HG02870 (cell line): ENCODE results near the gene RELCH.
"Not testable (repeated sequence)": the region's sequence is repeated elsewhere in the genome, so short reads cannot be mapped to it uniquely, and the experiment has no call there.

Experiments used
- ATAC-seq: cut with Tn5 transposase; IDR thresholded peaks from one replicate; pipeline ENCODE4 v1.9.1; 2021; ENCODE audit warnings: mild to moderate bottlenecking, moderate library complexity; ENCODE audit not compliant: unreplicated experiment

RELCH gene

DNA sequence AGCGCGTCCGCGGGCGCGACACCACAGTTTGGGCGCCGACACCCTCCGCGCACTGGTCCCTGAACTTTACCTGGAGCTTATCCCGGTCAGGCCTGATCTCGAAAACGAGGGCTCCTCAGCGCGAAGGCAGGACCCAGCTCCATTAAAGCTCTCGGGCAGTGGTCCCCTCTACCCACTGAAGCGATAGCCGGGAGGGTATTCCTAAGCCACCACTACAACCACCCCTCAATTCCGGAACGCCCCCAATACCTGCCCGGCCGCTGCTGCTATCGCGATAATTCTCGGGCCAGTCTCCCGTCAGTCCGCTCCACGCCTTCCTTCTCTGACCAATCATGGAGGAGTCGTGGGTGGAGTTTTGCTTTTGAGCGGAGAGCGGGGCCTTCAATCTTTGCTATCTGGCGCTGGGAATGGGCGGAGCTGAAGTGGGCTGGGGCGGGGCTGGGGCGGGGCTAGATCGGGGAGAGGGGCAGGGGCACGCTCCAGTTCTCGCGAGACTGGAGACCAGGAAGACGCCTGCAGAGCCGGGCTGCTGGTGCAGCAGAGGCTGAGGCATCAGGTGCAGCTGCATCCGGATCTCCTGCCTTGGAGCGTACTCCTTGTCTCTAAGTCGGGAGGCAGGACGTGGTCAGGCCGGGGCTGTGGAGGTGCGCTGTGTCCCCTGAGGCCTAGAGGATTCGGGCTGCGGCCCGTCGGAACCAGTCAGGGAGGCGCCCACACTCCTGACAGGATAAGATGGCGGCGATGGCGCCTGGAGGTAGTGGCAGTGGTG lies at the start of gene RELCH, which contains the start of gene PIGN:
Gene RELCH (plus strand): TSS at position 482 of the 769 bp plus-strand sequence. CDS start 251 bp downstream, at position 733.
Gene PIGN (minus strand): TSS at position 283 of the 769 bp plus-strand sequence. CDS start 25,703 bp downstream, outside the sequence.
- peak; percentile 93 for ATAC-seq

GRCh38 chr18:62138461-62139235 lies 48.4 kb upstream of the RELCH start:
- no peak for ATAC-seq

DNA sequence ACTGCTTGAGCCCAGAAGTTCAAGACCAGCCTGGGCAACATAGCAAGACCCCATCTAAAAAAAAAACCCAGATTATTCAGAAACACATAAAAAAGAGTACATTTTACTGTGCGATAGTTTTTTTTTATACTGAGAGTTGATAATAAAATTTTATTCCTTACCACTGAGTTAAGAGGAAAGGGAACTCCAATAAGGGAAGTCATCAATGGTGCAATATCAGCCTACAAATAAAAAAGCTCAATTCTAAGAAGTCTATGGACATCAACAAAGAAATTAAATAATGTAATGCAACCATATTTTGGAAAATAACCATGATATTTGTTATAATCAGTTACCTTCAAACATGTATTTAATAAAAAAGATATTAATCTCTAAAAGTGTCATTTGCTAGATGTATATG lies 46.8 kb upstream of the RELCH start:
- no peak for ATAC-seq

- no peak for ATAC-seq
Measured at GRCh38 chr18:62144338-62144737, 42.7 kb upstream of the RELCH start.

DNA sequence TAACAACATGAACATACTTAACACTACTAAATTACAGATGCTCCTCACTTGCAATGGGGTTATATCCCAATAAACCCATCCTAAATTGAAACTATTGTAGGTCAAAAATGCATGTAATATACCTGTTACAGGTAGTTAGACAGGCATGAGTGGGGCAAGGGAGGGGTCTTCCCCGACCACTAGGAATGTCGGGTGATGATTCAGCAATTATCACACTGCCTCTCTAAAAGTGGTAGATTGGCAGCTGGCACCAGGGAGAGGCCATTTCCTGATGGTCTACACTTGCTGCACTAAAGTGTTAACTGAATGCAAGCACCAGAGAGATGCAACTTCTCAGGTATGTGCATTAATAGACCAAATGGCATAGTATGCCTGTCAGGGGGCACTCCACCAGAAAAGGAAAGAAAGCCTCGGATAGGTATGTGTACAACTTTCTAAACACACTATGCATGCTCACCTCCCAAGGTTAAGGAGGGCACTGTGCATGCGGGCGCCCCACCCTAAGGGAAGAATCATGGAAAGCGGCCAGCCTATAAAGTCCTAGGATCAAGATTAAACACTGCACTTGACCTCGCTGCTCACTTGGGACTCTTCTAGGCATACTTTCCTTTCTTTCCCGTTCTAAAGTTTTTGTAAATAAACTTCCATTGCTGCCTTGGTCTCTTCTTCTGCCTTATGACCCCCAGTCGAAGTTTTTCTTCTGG lies 35.8 kb upstream of the RELCH start:
- no peak for ATAC-seq

DNA sequence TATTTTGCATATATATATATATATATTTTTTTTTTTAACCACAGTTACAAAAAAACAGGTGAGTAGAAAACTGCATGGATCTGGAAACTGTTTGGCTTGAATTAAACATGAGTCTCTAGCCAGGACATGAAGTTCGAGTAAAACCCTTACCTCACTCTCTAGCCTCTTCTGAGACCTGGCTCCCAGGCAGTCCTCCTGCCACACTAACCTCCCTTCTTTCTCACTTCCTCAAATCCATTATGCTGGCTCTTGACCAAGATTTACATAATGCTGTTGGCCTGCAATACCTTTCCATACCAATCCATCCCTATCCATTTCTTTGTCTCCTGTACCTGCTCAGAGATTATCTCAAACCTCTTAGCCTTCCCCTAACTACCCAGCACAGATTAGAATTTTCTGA lies 34.2 kb upstream of the RELCH start:
- ATAC-seq: no peak

GRCh38 chr18:62157843-62158242 lies 29.2 kb upstream of the RELCH start:
- ATAC-seq: no peak

GRCh38 chr18:62164310-62164709 lies 22.7 kb upstream of the RELCH start:
- no peak for ATAC-seq

DNA sequence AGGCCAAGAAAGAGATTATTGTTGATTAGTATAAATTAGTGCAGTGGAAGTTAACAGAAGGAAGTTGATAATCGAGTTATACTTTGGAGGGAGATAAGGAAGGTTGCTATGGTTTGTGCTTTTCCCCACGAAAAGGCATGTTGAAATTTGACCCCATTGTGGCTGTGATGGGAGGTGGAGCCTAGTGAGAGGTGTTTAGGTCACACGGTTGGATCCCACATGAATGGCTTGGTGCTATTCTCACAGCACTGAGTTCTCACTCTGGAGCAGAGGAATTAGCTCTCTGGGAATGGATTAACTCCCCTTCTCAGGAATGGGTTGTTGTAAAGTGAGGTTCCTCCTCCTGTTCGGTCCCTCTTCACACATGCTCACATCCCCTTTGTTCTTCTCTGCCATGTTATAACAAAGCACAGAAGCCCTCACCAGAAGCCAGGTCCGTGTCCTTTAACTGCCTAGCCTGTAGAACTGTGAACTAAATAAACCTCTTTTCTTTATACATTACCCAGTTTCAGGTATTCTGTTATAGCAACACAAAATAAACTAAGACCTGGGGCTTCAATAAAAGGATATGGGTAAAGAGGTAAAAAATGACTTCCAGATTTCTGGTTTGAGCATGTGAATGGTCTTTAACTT lies 22.1 kb upstream of the RELCH start:
- ATAC-seq: no peak

DNA sequence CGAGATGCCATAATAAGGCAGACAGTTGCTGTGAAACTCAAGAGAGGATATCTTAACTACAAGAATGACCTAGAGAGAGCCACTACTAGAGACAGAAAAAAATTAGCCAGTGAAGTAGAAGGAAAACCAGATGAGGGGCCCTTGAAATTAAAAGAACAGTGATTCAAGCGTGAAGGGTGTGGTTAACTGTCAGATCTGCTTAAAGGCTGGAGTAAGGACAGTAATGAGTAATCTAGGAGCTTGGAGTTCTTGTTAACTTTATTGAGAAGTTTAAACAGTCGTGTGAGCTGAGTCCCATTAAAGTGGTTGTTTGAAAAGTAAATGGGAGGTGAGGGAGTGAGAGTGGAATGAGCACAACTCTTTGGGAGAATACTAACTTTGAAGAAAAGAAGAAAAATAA lies 21.5 kb upstream of the RELCH start:
- ATAC-seq: no peak

DNA sequence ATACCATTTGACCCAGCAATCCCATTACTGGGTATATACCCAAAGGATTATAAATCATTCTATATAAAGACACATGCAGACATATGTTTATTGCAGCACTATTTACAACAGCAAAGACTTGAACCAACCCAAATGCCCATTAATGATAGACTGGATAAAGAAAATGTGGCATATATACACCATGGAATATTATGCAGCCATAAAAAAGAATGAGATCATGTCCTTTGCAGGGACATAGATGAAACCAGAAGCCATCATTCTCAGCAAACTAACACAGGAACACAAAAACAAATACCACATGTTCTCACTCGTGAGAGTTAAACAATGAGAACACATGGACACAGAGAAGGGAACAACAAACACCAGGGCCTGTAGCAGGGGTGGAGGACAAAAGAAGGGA lies 20.5 kb upstream of the RELCH start:
- ATAC-seq: not testable (repeated sequence)

DNA sequence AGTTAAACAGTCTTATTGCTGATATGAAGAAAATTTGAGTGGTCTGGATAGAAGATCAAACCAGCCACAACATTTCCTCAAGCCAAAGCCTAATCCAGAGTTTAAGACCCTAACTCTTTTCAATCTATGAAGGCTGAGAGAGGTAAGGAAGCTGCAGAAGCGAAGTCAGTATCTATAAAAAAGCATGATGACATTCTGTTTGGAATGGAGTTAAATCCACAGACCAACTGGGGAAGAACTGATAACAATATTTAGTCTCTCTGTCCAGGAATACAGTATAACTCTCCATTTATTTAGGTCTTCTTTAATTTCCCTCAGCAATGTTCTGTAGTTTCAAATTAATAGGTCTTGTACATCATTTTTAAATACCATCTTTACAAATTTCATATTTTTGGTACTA lies 16.2 kb upstream of the RELCH start:
- ATAC-seq: no peak

- ATAC-seq: no peak
Measured at GRCh38 chr18:62172298-62172697, 14.8 kb upstream of the RELCH start.

DNA sequence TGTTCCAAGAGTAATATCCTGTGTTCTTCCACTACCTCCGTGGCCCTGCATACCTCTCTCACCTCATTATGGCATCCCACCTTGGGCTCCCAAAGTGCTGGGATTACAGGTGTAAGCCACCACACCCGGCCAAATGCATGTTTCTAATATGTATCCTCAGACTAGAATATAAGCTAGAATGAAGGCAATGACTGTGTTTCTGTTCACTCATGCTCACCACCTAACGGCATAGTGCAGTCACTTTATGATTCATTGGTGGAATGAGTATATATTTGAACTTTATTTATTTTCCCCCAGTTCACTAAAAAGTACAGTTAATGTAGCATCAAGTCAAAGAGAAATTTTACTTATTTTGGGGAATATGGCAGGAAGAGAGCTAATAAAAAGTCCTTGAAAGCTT lies 11.5 kb upstream of the RELCH start:
- no peak for ATAC-seq

DNA sequence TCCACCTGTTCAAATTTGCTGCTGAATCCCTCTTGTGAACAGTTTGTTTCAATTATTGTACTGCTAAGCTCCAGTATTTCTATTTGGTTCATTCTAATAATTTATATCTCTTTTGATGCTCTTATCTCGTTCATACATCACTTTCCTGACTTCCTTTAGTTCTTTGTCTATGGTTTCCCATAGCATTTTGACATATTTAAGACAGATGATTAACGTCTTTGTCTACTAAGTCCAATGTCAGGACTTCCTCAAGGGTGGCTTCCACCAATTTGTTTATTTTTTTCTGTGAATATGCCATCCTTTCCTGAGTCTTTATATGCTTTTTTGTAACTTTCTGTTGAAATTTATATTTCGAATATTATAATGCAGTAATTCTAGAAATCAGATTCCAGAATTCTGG lies 9.8 kb upstream of the RELCH start:
- ATAC-seq: no peak

GRCh38 chr18:62179213-62179612 lies 7.8 kb upstream of the RELCH start:
- no peak for ATAC-seq

GRCh38 chr18:62182220-62182619 lies 4.8 kb upstream of the RELCH start:
- no peak for ATAC-seq

- no peak for ATAC-seq
Measured at GRCh38 chr18:62183578-62184195, 3.4 kb upstream of the RELCH start.

DNA sequence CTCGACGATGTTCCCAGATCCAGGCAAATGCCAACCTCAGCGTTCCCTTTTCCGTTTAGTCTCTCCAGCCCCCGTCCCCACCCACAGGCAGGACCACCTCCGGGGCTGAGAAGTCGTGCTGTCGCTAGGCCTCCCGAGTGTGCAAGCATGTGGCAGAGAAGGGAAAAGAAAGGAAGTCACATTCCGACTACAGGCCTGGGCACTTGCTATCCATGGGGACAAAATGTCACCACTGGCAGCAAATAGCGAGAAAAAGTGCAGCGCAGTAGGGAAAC lies 619 bp upstream of the RELCH start:
- ATAC-seq: no peak

- ATAC-seq: no peak
Measured at GRCh38 chr18:62187543-62188510, 772 bp downstream of the RELCH start.
